DMS153 treated with DMSO at 0.1 percent for 48 hours (cell line): ENCODE data around the gene EPHX1.
A peak's percentile ranks its signal among the peaks of the same experiment; 100 is the strongest.
"Not testable (repeated sequence)": the region's sequence is repeated elsewhere in the genome, so short reads cannot be mapped to it uniquely, and the experiment has no call there.

ENCODE experiments used
- DNase-seq: peaks from one replicate; lab custom pipeline; 2025; ENCODE audit not compliant: unreplicated experiment; lab: John Stamatoyannopoulos, UW

Gene EPHX1

DNA sequence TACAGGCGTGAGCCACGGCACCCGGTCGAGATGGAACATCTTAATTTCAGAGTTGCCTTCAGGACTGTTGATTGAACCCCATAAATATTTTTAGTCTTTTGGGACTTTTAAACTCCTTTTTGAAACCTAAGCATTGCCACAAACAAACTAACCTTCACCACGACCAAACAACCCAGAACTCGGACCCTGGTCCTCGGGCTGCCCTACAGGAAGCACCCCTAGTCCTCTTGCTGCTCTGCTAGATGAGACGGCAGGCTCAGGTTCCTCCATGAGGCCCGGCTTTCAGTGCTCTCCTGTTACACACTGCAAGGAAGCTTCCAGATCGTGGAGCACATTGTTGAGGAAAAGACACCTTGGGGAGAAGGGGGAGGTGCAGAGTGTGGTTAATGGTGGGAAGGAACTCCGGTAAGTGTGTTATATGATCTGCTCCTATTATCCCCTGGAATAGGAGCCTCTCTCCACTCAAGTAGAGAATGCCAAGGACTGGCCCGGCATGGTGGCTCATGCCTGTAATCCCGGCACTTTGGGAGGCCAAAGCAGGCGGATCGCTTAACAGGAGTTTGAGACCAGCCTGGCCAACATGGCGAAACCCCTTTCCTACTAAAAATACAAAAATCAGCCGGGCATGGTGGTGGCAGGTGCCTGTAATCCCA lies 5.7 kb downstream of the EPHX1 start:
- DNase-seq = no peak

DNA sequence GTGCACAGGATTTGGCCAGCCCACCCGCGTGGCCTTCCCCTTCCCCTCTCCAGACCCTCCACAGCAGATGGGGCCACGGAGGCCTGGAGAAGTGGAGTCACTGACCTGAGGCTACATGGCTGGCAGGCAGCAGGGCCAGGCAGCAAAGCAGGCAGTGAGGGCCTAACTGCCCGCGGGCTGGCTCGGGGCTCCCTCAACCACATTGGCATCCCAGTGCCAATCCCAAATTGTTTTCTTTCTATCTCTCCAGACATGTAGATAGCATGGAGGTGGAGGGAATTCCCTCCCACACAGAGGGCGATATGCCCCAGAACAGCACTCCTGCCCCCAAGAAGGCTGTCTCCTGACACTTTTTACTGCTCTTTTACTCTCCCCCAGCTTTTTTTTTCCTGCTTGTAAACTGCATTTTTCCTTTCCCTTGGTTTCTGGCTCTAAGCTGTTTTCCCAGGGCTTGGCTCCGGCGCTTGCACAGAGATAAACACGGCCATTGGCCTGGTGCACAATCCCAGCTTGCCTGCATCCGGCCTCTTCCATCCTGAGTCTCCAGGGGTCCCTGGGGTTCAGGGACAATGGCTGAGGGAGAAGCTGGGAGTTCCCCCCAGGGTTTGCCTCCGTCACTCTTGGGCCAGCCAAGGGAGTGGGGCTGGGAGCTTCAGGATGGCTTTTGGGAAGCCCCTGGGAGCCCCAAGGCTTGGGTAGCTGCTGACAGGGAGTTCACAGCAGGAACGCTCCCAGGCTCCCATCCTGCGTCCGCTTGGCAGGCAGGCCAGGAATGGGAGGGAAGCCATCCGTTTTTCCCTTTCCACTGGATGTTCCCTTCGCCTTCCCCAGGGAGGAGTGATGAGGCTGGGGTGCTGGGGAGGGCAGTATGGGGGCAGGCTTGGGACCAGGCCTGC lies 7.0 kb downstream of the EPHX1 start:
- no peak for DNase-seq

- no peak for DNase-seq
These were observed 7.7 kb downstream of the EPHX1 start for GRCh38 chr1:225817611-225818061.

DNA sequence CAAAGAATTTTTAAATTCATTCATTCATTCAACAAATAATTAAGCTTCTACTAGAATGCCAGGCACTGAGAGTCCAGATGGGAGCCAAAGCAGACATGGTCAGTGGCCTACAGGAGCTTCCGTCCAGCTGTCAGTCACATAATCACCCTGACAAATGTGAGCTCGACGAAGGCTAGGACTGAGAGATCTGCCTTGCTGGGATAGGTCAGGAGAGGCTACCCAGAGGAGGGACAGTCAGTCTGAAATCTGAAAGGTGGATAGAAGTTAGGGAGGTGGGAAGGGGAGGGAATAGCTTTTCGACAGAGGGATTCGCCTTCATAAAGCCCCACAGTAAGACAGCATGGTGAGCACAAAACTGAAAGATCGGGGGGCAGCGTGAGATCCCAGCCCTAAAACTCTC lies 8.3 kb downstream of the EPHX1 start:
- DNase-seq = no peak

- DNase-seq = no peak
These were observed 9.6 kb downstream of the EPHX1 start for GRCh38 chr1:225819346-225820192.

DNA sequence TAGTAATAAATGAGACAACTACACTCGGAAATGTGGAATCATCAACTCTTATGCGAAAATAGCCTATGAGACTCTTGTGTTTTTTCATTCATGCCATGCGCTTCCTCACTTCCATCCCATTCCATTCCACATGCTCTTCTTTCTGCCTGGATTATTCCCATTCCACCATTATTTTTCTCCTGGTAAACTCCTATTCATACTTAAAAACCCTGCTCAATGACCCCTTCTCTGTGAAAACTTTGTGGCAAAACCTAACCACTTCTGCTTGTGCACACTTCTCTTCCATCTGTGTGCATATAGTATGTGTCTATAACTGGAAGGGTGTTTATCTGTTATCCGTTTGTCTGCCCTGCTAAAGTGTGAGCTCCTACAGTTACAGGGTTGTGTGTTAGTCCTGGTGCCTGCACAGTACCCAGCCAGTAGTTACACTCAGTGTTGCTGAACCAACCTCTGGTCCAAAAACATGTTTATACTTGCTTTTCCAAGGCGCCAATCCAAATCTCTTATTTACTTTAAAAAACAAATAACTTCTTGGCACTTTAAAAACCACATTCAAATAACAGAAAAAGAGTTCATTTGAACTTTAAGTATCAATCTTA lies 10.7 kb downstream of the EPHX1 start:
- DNase-seq = no peak

DNA sequence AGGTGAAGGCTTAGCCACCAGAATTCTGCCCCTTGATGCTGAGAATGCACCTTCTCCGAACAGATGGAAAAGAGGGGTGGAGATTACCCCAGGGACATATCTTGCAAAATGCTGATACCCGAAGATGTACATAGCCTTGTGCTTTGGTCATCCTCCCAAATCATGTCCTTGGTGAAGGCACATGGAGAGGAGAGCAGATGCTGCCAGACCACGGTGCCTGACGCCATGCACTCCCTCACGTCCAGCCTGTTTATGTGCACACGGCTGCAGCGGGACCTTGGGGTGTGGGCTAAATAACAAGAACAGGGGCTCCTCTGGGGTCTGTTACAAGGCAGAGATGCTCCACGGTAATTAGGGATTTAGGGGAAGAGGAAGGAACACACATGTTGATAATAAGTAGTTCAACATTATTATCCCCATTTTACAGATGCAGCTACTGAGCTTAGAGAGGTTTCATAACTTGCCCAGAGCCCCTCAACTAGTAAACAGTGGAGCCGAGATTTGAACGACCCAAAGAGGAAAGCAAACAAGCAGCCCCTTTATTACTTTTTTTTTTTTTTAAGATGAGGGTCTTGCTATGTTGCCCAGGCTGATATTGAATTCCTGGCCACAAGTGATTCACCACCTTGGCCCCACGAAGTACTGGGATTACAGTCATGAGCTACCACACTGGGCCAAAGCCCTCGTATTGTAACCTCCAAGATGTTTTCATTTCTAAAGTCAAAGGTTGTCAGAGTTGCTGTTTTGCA lies 12.9 kb downstream of the EPHX1 start:
- DNase-seq = no peak

GRCh38 chr1:225823811-225824261 lies 13.9 kb downstream of the EPHX1 start:
- DNase-seq = no peak

GRCh38 chr1:225824533-225824941 lies 14.6 kb downstream of the EPHX1 start:
- peak; percentile 77 for DNase-seq

- DNase-seq = peak; percentile 51
These were observed 15.2 kb downstream of the EPHX1 start for GRCh38 chr1:225825078-225825477.

DNA sequence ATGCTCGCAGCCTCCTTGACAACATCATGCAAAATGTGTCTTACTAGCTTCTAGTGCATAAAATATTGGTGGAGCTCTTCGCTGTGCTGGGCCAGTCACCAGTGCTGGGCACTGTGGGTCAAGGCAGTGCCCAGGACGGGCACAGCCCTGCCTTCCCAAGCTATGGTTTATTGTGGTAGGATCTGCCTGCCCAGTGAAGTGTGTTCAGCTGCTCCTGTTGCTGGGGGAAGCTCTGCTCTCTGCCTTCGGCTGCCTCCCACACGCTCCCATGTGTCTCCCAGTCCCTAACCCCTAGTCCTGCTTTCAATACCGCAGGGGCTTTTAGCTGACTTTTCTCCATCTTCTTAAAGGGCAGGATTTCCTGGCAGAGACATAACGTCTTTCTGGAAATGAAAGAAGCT lies 15.7 kb downstream of the EPHX1 start:
- DNase-seq = no peak

DNA sequence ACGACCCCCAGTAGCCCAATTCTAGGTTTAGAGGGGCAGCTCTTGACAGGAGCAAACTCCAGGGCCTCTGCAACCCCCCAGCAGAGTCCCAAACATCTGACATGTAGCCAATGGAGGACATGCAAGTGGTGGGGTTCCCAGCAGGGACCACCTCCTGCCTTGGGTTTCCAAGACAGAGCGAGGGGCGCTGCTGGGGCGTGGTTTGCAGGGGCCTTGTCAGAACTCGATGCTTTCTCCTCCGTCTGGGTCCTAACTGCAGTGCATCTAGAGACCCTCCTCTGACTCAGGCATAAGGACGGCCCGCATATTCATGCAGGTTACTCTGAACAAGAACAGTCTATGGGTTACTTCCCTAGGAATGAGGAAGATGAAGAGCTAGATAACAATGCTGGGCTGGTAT lies 17.2 kb downstream of the EPHX1 start:
- no peak for DNase-seq

- no peak for DNase-seq
These were observed 18.9 kb downstream of the EPHX1 start for GRCh38 chr1:225828706-225829345.

DNA sequence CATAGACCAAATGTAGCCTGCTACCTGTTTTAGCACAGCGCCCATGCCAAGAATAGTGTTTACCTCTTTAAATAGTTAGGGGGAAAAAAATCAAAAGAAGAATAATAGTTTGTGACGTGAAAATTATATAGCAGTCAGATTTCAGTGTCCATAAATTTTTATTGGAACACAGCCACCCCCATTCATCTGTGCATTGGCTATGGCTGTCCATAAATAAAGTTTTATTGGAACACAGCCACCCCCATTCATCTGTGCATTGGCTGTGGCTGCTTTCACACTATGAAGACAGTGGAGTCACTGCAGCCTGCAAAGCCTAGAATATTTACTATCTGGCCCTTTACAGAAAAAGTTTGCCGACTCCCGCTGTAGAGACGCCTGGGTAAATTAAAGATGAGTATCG lies 20.9 kb downstream of the EPHX1 start:
- no peak for DNase-seq

DNA sequence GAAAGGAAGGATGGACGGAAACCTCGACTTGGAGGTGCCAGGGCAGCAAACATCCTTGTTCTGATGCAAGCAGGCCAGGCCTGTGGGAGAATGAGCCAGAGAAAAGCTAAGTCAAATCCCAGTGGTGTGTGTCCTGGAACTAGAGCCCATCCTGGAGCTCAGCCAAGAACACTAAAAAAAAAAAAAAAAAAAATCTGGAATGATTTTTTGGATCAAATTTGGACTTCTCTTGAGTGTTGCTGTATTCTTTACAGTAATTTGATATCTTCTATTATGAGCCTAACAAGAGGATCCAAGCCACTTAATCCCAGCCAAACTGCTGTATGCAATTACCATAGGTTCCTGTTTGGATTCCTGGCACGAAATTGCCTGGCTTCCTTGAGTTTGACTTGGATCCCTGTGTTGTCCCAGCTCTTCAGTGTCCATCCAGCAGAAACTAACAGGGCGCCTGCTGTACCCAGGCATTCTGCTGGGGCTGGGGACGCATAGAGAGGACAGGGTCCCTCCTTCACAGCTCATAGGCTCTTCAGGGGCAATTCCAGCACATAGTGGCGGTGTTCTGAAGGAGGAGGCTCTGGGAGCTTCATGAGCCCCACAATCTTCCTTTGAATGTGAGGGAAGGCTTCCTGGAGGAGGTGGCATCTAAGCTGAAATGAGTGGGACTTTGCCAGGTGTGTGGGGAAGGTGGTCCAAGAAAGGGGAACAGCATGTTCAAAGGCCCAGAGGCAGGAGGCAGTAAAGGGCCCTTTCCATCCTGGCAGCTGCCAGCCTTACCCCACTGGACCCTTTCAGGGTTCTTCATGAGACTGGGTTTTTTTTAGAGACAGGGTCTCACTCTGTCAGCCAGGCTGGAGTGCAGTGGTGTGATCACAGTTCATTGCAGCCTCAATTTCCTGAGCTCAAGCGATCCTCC lies 24.7 kb downstream of the EPHX1 start:
- peak; percentile 38 for DNase-seq

- no peak for DNase-seq
These were observed 25.9 kb downstream of the EPHX1 start for GRCh38 chr1:225835856-225836255.

GRCh38 chr1:225836296-225836695 lies 26.4 kb downstream of the EPHX1 start:
- DNase-seq = not testable (repeated sequence)

DNA sequence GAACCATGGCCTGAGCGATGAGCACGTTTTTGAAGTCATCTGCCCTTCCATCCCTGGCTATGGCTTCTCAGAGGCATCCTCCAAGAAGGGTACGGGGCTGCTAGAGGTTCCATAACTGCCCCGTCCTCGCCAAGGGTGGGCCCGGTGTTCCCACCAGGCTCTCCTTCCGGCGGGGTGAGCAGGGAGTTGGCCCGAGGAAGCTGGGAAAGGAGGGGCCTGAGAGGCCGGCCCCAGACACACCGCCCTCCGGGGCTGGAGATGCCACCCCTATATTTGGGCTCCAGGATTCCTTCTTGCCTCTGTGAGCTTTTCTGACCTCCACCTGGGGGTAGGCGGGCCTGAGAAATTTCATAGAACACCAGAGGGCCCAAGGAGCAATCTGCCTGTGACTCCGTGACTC lies 28.9 kb downstream of the EPHX1 start:
- DNase-seq = no peak

- DNase-seq = no peak
These were observed 30.3 kb downstream of the EPHX1 start for GRCh38 chr1:225840223-225840610.
